Activated CD8-positive, alpha-beta memory T cell treated with anti-CD3 and anti-CD28 coated beads, Interleukin-2, amount 50 U/mL, for 4 hours (primary cell): ENCODE results near the gene PIK3C3.
A peak's percentile ranks its signal among the peaks of the same experiment; 100 is the strongest.
"Not testable (repeated sequence)": the region's sequence is repeated elsewhere in the genome, so short reads cannot be mapped to it uniquely, and the experiment has no call there.

Experiments
- DNase-seq: peaks from one replicate; pipeline ENCODE4 v3.0.0-alpha.2; 2020

Gene PIK3C3

DNA sequence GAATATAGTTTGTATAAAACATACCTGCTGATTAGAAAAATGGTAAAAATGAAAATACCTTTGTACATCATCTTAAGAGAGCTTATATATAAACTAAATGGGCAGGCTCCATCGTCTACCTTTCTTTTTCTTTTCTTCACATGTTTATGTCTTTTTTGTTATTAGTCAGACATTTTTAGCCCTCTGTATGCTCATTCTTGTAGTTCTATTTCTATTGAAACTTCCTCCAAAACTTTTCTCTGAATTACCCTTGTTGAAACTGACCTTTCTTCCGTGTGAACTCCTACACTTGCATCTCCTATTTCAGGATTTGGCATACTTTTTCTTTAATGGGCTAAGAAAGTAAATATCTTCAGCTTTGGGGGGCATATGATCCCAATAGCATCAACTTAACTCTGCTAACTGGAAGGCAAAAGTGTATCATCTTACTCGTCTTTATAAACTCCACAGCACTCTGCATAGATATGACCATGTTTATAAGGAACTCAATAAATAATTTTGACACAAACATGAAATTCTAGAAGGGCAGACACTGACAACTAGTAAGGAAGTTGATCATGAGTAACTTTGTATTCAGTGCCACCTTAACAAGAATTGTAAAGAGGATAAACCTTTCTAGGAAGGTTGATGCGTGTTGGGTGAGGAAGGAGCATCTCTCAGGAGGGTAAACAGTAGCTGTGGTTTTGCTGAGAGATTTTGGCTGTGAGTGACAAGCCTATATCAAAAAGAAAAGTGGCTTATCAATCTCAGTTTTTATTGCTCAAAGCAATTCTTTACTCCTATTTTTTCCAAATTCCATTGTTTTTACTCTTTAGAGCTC, 127.6 kb downstream of the PIK3C3 start:
- no peak for DNase-seq

GRCh38 chr18:42086288-42086687, 131.3 kb downstream of the PIK3C3 start:
- DNase-seq, result no peak

- DNase-seq, result no peak
Observed at GRCh38 chr18:42087235-42087634, 132.2 kb downstream of the PIK3C3 start.

- DNase-seq, result no peak
Observed at GRCh38 chr18:42087876-42088275, 132.8 kb downstream of the PIK3C3 start.

DNA sequence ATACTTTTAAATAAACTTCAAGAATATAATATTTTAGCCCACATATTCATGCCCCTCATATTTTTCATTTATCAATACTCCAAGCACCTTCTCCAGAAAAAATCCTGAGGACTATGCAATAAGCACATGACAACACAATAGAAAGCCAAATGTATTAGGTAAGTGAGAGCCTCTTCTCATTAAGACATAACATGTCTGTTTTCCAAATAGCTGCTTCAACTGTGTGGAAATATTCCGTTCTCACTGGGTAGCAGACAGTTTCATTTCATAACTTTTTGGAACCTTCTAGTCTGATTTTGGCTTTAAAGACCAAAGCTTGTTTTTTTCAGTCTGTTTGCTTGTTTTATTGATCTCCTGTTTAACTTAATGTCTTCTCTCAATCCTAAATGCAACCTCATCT, 137.8 kb downstream of the PIK3C3 start:
- DNase-seq, result no peak

DNA sequence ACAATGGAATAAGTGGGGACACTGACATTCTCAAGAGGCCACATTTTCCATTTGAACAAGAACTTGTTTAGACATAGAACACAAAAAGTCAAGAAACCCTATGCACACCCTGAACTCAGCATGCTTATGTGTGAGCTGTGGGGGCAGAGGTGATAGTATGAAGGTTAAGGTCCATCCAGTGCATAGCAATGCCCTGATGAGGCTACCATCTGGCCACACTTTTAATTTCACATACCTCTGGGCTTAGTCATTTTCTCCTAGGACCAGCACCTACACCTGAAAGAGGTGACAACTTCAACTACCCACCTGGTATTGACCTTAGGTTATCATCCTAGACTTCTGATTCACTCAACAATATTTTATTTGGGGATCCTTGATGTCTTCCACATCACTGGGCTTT, 139.8 kb downstream of the PIK3C3 start:
- no peak for DNase-seq

DNA sequence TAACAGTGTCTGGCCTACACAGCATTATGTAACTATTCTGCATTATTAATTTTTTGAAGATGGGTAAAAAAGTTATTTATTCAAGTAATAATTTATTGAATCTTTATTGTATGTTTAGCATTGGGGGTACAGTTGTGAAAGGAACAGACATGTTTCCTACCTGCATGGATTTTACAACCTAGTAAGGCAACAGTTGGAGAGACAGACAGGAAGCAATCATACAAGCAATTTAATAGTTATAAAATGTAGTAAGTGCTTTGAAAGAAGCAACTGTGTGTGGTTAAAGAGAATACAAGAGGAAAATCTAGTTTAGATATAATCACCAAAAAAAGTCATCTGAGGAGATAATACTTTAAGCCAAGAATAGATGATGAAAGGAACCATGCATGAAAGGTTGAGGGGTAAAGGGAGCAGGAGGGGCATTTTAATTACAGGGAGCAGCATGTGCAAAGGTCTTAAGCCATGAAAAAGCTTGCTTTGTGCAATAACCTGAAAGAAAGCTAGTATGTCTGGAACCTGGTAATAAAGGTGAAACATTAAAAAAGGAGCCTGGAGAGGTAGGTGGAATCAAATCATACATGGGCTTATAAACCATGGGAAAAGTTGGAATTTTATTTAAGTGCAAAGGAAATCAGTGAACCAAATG, 140.8 kb downstream of the PIK3C3 start:
- no peak for DNase-seq

- DNase-seq, result no peak
Observed at GRCh38 chr18:42100248-42100647, 145.2 kb downstream of the PIK3C3 start.

DNA sequence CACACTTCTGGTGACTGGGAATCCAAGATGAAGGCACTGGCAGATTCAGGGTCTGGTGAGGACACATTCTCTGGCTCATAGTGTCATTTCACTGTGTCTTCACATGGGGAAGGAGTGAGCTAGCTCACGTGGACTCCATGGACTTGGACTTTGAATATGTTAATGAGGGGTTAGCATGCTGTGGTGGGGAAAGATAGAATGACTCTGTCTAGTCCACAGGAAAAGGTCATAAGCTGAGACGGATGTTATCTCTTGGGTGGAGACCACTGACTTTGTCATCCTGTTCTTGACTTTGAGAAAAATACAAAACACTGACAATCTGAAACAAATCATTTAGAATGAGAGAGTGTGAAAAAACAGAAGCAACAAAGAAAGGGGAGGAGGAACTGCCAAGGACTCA, 145.9 kb downstream of the PIK3C3 start:
- no peak for DNase-seq

GRCh38 chr18:42105394-42105793, 150.4 kb downstream of the PIK3C3 start:
- no peak for DNase-seq

DNA sequence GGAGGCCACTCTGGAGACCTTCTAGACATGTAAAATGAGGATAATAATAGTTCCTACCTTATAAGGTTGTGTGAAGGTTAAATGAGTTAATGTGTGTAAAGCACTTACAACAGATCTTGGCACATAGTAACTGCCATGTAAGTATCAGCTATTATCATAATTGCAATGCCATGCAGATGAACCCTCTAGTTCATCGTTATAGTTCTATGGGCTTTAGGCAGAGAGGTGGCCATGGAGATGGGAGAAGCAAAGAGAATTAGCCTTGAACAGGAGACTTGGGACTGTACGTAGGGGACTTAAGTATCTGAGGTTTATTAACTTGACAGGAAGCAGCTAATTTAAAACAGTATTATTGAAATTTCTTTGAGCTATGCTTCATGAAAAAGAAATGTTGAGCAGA, 151.8 kb downstream of the PIK3C3 start:
- no peak for DNase-seq

- no peak for DNase-seq
Observed at GRCh38 chr18:42107287-42107686, 152.3 kb downstream of the PIK3C3 start.

GRCh38 chr18:42107691-42108450, 152.8 kb downstream of the PIK3C3 start:
- DNase-seq, result no peak

DNA sequence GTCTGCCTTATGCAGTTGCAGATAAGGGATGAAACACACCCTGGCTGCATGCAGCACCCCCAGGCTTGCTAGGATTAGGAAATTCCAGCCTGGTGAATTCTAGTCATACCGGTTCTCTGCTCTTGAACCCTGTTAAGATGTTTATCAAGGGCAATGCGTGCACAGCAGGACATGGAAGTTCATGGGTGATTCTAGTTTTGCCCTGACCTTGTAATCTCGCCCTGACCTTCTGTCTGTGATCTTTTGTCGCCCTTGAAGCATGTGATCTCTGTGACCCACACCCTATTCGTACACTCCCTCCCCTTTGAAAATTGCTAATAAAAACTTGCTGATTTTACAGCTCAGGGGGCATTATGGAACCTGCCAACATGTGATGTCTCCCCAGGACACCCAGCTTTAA, 157.1 kb downstream of the PIK3C3 start:
- not testable (repeated sequence) for DNase-seq

DNA sequence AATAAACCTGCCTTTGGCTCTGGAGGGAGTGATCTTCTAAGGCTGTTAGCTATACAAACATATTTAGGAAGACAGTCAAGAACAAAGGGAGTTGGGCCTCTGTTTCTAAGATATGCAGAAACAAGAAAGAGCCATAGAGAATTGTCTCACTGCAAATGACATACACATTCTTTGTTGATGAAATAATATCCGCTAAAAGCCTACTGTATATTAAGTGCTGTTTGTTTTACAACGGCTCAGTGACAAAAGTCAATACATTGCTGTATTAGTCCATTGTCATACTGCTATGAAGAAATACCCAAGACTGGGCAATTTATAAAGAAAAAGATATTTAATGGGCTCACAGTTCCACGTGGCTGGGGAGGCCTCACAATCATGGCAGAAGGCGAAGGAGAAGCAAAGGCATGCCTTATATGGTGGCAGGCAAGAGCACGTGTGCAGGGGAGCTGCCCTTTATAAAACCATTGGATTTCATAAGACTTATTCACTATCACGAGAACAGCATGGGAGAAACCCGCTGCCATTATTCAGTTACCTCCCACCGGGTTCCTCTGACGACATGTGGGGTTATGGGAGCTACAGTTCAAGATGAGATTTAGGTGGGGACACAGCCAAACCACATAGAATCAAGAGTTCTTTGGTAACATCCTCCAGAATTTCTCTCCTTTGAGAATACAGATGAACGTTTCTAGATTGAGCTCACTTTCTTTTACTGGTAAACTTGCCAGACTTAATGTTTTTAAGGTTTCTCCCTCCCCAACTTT, 157.8 kb downstream of the PIK3C3 start:
- DNase-seq, result no peak

GRCh38 chr18:42113529-42114191, 158.6 kb downstream of the PIK3C3 start:
- no peak for DNase-seq

DNA sequence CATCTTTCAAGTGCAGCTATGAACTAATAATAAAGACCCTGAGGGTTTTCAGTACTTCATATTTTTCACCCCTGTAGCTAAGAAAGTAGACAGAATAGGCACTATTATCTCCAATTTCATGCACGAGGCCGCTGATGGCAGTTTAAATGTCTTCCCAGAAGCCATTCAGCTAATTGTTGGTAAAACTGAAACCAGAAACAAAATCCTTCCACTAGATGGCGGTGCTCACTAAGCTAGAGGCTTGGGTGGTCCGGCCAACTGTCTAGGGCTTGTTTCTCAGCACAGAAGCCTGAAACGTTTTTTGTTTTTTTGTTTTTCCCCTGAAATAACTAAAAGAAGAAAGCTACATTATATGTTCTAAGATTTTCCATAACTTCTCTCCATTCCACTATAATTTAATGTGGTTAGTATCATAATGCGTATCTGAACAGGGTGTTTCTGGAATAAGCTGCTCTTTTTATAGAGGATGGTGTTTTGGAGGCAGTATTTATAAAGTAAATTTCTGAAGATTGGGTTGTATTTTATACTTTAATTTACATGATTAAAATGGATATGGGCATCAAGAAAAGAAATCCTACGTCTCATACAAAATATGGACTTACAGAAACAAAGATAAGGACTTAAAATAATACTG, 159.4 kb downstream of the PIK3C3 start:
- DNase-seq, result peak; percentile 43

GRCh38 chr18:42126586-42126985, 171.6 kb downstream of the PIK3C3 start:
- no peak for DNase-seq

DNA sequence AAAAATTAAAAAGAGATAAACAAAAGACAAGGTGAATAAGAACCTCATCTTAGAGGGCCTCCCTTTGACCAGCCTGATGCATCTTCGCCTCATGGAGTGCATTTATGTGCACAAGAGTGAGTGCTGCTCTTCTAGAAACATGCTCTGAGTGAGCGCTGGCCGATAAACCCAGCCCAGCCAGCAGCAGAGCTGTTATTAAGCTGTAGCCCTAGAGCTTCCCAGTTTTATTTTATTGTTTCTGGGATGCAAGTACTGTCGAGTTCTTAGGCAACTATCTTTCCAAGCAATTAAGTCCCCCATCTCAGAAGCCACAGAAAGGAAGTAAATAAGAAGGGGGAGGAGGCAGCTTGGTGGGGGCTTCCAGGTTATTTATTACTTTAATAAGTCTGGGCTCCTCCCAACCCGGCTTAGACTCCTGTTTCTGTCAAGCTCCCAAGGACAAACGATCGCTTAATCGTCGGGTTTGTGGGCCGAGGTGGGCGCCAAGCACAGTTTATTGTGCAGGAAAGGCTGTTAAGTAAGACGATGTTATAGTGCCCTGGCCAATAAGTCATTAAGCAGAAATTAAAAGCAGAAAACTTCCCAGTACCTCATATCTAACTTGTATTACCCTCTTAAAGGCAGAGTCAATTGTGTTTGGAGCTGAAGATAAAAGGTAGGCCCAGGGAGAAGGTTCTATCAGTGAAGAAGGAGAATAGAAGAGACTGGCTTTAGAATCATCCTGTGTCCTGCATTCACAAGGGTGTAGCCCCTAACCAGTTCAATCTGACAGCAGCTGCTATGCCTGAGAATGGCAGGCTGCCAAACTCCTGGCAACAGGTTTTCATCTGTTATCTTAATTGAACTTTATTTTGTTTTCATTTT, 176.3 kb downstream of the PIK3C3 start:
- DNase-seq, result no peak

DNA sequence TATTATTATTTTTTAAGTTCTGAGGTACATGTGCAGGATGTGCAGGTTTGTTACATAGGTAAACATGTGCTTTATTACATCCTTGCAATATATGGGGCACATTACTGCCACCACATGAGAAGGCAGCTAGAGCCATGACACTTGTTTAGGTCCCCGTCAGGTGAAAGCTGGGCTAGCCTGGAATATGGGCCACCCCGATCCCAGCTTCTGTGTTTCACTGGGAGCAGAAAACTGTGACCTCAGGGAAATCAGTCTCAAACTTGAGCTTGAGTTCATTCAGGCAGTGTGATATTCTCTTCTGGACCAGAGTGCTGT, 176.9 kb downstream of the PIK3C3 start:
- DNase-seq, result no peak
